ENCODE measurements around the gene SNX24.
"Not testable (repeated sequence)": the region's sequence is repeated elsewhere in the genome, so short reads cannot be mapped to it uniquely, and the experiment has no call there.

The SNX24 gene

GRCh38 chr5:122971333-122971732 is 125.9 kb downstream of the SNX24 start:
- no peak for DNase-seq (ENCODE audit: low read depth)
- TF ChIP-seq, protein P1, sequence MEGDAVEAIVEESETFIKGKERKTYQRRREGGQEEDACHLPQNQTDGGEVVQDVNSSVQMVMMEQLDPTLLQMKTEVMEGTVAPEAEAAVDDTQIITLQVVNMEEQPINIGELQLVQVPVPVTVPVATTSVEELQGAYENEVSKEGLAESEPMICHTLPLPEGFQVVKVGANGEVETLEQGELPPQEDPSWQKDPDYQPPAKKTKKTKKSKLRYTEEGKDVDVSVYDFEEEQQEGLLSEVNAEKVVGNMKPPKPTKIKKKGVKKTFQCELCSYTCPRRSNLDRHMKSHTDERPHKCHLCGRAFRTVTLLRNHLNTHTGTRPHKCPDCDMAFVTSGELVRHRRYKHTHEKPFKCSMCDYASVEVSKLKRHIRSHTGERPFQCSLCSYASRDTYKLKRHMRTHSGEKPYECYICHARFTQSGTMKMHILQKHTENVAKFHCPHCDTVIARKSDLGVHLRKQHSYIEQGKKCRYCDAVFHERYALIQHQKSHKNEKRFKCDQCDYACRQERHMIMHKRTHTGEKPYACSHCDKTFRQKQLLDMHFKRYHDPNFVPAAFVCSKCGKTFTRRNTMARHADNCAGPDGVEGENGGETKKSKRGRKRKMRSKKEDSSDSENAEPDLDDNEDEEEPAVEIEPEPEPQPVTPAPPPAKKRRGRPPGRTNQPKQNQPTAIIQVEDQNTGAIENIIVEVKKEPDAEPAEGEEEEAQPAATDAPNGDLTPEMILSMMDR (conservative IDR thresholded peaks at IDR 0.05; ENCODE audit: low read depth, low read length): no peak
- no peak overlapping the region for H3K4me3 ChIP-seq (ENCODE audit: low read length)

DNA sequence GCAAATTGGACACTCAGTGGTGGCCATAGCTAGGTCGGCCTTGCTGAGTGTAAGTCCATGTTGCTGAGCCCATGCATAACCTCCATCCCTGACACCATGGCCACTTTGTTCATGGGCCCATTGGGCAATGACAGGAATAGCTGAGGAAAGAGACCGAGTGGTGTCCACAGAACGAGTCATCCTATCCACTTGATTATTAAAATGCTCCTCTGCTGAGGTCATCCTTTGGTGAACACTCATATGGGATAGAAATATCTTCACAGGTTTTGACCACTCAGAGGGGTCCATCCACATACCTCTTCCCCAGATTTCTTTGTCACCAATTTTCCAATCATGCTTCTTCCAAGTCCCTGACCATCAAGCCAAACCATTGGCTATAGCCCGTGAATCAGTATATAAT is 127.5 kb downstream of the SNX24 start:
- DNase-seq (ENCODE audit: low read depth): no peak
- TF ChIP-seq, protein P1 (conservative IDR thresholded peaks at IDR 0.05; ENCODE audit: low read depth, low read length): no peak
- H3K4me3 ChIP-seq (ENCODE audit: low read length): no peak overlapping the region

- H3K4me3 ChIP-seq (ENCODE audit: low read length); DNase-seq (ENCODE audit: low read depth): not testable (repeated sequence)
Measured at GRCh38 chr5:122973759-122974158, 128.3 kb downstream of the SNX24 start.

DNA sequence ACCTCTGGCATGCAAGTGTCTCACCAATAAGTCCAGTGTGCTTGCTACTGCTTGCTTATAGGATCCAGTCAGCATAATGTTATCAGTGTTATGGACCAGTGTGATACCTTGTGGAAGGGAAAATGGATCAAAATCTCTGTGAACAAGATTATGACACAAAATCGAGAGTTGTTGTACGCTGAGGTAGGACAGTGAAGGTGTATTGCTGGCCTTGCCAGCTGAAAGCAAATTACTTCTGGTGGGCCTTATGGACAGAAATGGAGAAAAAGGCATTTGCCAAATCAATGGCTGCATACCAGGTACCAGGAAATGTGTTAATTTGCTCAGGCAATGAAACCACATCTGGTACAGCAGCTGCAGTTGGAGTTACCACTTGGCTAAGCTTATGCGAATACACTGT is 128.8 kb downstream of the SNX24 start:
- DNase-seq (ENCODE audit: low read depth); H3K4me3 ChIP-seq (ENCODE audit: low read length): not testable (repeated sequence)

GRCh38 chr5:122977319-122977718 is 131.9 kb downstream of the SNX24 start:
- TF ChIP-seq, protein P1 (conservative IDR thresholded peaks at IDR 0.05; ENCODE audit: low read depth, low read length): no peak
- H3K4me3 ChIP-seq (ENCODE audit: low read length): no peak overlapping the region
- no peak for DNase-seq (ENCODE audit: low read depth)

DNA sequence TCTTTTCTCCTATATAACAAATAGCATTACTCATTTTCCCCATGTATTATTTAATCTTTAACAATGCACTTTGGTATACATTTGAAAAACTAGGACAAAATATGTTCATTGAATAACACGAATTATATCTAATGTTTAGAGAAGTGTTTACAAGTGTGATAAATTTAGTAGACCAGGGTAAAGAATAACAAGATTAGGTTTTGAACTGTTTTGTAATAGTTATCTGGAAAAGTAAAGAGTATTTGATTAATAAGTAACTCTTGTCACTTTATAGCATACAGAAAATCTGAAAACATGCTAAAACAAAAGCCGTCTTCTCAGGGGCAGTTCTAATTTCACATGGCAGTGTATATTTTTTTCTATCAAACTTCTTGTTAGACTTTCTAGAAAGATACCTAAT is 132.7 kb downstream of the SNX24 start:
- no peak overlapping the region for H3K4me3 ChIP-seq (ENCODE audit: low read length)
- TF ChIP-seq, protein P1 (conservative IDR thresholded peaks at IDR 0.05; ENCODE audit: low read depth, low read length): no peak
- DNase-seq (ENCODE audit: low read depth): no peak

DNA sequence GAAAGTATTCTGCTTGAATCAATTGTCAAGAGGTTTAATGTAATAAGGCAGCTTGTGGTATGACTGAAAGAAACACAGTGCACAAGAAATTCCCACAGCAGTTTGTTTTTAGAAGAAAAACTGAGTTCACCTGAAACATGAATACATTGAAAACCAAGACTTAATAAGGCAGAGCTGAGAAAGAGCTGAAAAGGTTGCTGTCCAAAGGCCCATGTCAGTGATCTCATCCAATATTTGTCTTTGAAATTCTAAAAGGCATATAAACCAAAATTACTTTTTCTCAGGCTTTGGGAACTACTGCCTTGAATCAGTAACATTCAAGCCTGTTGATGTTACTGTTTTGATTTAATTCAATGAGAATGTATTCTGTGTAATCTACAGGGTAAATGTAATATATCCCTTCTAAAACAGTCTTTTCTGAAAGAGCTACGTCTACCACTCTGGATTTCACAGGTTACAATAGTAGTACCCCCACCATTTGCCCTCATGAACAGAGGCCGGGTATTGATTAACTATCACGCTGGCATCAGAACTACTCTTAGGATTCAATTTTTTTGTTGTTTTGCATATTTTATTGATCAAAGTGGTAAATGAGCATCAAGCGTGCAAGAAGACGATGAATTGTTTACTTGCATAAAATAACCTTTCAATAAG is 133.4 kb downstream of the SNX24 start:
- TF ChIP-seq, protein P1 (conservative IDR thresholded peaks at IDR 0.05; ENCODE audit: low read depth, low read length): no peak
- H3K4me3 ChIP-seq (ENCODE audit: low read length): no peak overlapping the region
- DNase-seq (ENCODE audit: low read depth): no peak

DNA sequence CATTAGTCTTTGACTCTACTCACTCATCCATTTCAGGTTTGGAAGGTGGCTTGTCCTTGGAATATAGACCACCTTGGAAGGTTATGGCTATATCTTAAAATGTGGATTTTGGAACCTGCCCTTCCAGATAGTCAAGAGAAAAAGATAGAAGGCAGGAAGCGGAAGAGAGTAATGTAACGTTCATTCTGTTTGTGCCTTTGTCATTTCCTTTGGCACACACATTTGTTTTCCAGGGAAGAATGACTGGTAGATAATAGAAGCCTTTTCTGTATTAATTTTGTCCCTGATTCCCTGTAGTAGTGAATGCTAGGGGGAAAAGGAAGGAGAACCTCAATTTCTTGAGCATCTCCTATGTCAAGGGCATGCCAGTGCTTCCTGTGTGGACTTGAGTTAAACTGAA is 136.4 kb downstream of the SNX24 start:
- H3K4me3 ChIP-seq (ENCODE audit: low read length): no peak overlapping the region
- no peak for DNase-seq (ENCODE audit: low read depth)
- TF ChIP-seq, protein P1 (conservative IDR thresholded peaks at IDR 0.05; ENCODE audit: low read depth, low read length): no peak
